ENCODE results near the gene SMAD6.

DNA sequence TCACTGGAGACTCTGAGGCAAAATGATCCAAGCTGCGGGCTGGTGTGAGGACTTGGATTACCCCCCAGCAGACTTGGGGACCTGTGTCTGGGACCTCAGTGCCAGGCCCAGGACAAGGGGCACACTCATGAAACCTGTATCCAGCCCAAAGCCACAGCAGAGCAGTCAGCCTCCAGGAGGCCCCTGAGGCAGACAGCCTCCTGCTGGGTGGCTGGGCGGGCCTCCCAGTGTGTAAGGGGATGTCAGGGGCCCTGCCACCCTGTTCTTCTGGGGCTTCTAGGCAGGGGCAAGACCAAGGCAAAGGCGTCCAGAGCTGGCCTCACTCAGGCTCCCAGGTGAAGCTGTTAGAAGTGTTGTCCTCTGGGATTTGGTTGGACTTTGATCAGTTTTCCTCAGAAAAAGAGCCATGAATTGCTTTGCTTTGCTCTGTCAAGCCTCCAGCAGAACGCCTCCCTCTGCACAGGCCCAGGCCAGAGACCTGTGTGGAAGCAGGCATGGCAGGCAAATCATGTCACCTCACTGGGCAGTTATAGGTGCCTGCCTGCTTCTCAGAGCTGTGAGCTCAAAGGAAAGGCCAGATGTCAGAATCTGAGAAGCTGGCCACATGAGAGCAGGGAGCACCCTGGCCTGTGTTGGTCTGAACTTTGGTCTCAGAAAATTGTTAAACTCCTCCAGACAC is 77.4 kb downstream of the SMAD6 start:
- TF ChIP-seq POLR2AphosphoS5 (IDR thresholded peaks at IDR 0.05) = no peak
- TF ChIP-seq, protein P1, sequence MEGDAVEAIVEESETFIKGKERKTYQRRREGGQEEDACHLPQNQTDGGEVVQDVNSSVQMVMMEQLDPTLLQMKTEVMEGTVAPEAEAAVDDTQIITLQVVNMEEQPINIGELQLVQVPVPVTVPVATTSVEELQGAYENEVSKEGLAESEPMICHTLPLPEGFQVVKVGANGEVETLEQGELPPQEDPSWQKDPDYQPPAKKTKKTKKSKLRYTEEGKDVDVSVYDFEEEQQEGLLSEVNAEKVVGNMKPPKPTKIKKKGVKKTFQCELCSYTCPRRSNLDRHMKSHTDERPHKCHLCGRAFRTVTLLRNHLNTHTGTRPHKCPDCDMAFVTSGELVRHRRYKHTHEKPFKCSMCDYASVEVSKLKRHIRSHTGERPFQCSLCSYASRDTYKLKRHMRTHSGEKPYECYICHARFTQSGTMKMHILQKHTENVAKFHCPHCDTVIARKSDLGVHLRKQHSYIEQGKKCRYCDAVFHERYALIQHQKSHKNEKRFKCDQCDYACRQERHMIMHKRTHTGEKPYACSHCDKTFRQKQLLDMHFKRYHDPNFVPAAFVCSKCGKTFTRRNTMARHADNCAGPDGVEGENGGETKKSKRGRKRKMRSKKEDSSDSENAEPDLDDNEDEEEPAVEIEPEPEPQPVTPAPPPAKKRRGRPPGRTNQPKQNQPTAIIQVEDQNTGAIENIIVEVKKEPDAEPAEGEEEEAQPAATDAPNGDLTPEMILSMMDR (IDR thresholded peaks at IDR 0.05) = no peak

All from prostate gland (tissue), 2 donors.